ENCODE results near the gene SDCBP2.

- TF ChIP-seq, protein P1, sequence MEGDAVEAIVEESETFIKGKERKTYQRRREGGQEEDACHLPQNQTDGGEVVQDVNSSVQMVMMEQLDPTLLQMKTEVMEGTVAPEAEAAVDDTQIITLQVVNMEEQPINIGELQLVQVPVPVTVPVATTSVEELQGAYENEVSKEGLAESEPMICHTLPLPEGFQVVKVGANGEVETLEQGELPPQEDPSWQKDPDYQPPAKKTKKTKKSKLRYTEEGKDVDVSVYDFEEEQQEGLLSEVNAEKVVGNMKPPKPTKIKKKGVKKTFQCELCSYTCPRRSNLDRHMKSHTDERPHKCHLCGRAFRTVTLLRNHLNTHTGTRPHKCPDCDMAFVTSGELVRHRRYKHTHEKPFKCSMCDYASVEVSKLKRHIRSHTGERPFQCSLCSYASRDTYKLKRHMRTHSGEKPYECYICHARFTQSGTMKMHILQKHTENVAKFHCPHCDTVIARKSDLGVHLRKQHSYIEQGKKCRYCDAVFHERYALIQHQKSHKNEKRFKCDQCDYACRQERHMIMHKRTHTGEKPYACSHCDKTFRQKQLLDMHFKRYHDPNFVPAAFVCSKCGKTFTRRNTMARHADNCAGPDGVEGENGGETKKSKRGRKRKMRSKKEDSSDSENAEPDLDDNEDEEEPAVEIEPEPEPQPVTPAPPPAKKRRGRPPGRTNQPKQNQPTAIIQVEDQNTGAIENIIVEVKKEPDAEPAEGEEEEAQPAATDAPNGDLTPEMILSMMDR (IDR thresholded peaks at IDR 0.05): no peak
- TF ChIP-seq POLR2A (IDR thresholded peaks at IDR 0.05): no peak
Measured at GRCh38 chr20:1308702-1309095, 20.2 kb downstream of the SDCBP2 start.
